SU-DHL-6 (cell line): ENCODE data around the gene MAP3K7.

Experiments used
- EZH2phosphoT487 ChIP-seq: fragments of 200-600 bp; sonication (generic), shearing (Covaris generic); conservative IDR thresholded peaks from 2 replicates; pipeline ENCODE4 v1.6.1; 2018; ENCODE audit warnings: mild to moderate bottlenecking, antibody characterized with exemption, low read length, moderate library complexity, mixed read lengths
- TF ChIP-seq, protein P1 (sequence below): fragments of 200-600 bp; sonication (generic); IDR thresholded peaks from one replicate; pipeline ENCODE4 v1.5.1; 2017; ENCODE audit warnings: antibody characterized with exemption, mild to moderate bottlenecking, low read length, moderate library complexity; ENCODE audit not compliant: insufficient read depth, poor library complexity, severe bottlenecking

DNA sequence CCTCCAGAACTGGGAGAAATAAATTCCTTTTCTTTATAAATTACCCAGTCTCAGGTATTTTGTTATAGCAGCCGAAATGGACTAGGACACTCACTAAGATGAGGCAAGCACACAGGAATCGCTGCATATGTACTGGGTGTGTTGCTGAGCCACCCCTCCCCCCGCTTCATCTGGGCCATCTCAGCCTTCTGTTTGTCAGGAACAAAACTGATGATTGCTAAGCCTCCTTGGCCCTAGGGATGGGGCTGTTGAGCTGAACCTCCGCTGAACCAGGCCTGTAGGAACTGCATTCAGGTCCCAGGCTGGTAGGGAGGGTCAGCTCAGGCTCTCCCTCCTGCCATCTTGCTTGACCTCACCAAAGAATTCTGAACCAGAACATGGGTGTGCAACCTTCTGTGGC lies 108.6 kb downstream of the MAP3K7 start:
- TF ChIP-seq, protein P1, sequence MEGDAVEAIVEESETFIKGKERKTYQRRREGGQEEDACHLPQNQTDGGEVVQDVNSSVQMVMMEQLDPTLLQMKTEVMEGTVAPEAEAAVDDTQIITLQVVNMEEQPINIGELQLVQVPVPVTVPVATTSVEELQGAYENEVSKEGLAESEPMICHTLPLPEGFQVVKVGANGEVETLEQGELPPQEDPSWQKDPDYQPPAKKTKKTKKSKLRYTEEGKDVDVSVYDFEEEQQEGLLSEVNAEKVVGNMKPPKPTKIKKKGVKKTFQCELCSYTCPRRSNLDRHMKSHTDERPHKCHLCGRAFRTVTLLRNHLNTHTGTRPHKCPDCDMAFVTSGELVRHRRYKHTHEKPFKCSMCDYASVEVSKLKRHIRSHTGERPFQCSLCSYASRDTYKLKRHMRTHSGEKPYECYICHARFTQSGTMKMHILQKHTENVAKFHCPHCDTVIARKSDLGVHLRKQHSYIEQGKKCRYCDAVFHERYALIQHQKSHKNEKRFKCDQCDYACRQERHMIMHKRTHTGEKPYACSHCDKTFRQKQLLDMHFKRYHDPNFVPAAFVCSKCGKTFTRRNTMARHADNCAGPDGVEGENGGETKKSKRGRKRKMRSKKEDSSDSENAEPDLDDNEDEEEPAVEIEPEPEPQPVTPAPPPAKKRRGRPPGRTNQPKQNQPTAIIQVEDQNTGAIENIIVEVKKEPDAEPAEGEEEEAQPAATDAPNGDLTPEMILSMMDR, result no peak
- no peak for TF ChIP-seq EZH2phosphoT487
